Ishikawa (cell line): Measurements from ENCODE around the gene PKN1.
A peak's percentile ranks its signal among the peaks of the same experiment; 100 is the strongest.

Experiments used
- CEBPB ChIP-seq: IDR thresholded peaks from 2 replicates; pipeline ENCODE4 v1.6.1; 2012
- CREB1 ChIP-seq: IDR thresholded peaks from 2 replicates; pipeline ENCODE4 v1.6.1; 2012; ENCODE audit warnings: low read depth
- EGR1 ChIP-seq: IDR thresholded peaks from 2 replicates; pipeline ENCODE4 v1.6.1; 2012
- EP300 ChIP-seq: IDR thresholded peaks from 2 replicates; pipeline ENCODE4 v1.6.1; 2012; ENCODE audit warnings: borderline replicate concordance
- FOXM1 ChIP-seq: IDR thresholded peaks from 2 replicates; pipeline ENCODE4 v1.6.1; 2012; ENCODE audit warnings: low read depth, borderline replicate concordance
- MAX ChIP-seq: IDR thresholded peaks from 2 replicates; pipeline ENCODE4 v1.6.1; 2012
- NFIC ChIP-seq: IDR thresholded peaks from 2 replicates; pipeline ENCODE4 v1.6.1; 2012
- RAD21 ChIP-seq: IDR thresholded peaks from 2 replicates; pipeline ENCODE4 v1.6.1; 2012; ENCODE audit warnings: low read depth
- REST ChIP-seq: IDR thresholded peaks from 2 replicates; pipeline ENCODE4 v1.6.1; 2012; ENCODE audit warnings: low read depth, mild to moderate bottlenecking
- TAF1 ChIP-seq: IDR thresholded peaks from 2 replicates; pipeline ENCODE4 v1.6.1; 2012; ENCODE audit warnings: low read depth, mild to moderate bottlenecking
- TCF12 ChIP-seq: IDR thresholded peaks from 2 replicates; pipeline ENCODE4 v1.6.1; 2012; ENCODE audit warnings: low read depth
- TEAD4 ChIP-seq: IDR thresholded peaks from 2 replicates; pipeline ENCODE4 v1.6.1; 2012
- USF1 ChIP-seq: IDR thresholded peaks from 2 replicates; pipeline ENCODE4 v1.6.1; 2012
- YY1 ChIP-seq: IDR thresholded peaks from 2 replicates; pipeline ENCODE4 v1.6.1; 2012; ENCODE audit warnings: low read depth
- ZBTB7A ChIP-seq: IDR thresholded peaks from 2 replicates; pipeline ENCODE4 v1.6.1; 2012; ENCODE audit warnings: low read depth

PKN1 gene

GRCh38 chr19:14502334-14503092 is 69.4 kb downstream of the PKN1 start:
- TF ChIP-seq FOXM1 (no peak), EP300 (no peak), YY1 (no peak), CEBPB (peak; percentile 82), TCF12 (no peak), RAD21 (no peak), EGR1 (no peak), TAF1 (no peak), USF1 (no peak), MAX (no peak), TEAD4 (peak; percentile 20; the same call in 1 of the 2 replicates), ZBTB7A (no peak), CREB1 (no peak), NFIC (no peak), REST (no peak)

GRCh38 chr19:14503285-14503684 is 70.2 kb downstream of the PKN1 start:
- TF ChIP-seq USF1: no peak
- no peak for TF ChIP-seq EP300
- no peak for TF ChIP-seq RAD21
- TF ChIP-seq REST: no peak
- TF ChIP-seq CEBPB: no peak
- no peak for TF ChIP-seq CREB1
- no peak for TF ChIP-seq TAF1
- TF ChIP-seq TEAD4: no peak
- TF ChIP-seq MAX: no peak
- no peak for TF ChIP-seq EGR1
- no peak for TF ChIP-seq FOXM1
- no peak for TF ChIP-seq NFIC
- TF ChIP-seq TCF12: no peak

- no peak for TF ChIP-seq CEBPB
- no peak for TF ChIP-seq EGR1
- TF ChIP-seq TEAD4: peak; percentile 44; the same call in 1 of the 2 replicates
- no peak for TF ChIP-seq TCF12
- TF ChIP-seq ZBTB7A: peak; percentile 30; the same call in 1 of the 2 replicates
- no peak for TF ChIP-seq USF1
- no peak for TF ChIP-seq NFIC
- no peak for TF ChIP-seq REST
- TF ChIP-seq EP300: no peak; the same call in 1 of the 2 replicates
- TF ChIP-seq YY1: no peak
- peak; percentile 38; the same call in 1 of the 2 replicates for TF ChIP-seq RAD21
Measured at GRCh38 chr19:14505488-14506239, 72.6 kb downstream of the PKN1 start.
